Measurements from ENCODE around the gene SLC28A1.
A peak's percentile ranks its signal among the peaks of the same experiment; 100 is the strongest.
"Not testable (repeated sequence)": the region's sequence is repeated elsewhere in the genome, so short reads cannot be mapped to it uniquely, and the experiment has no call there.

The SLC28A1 gene

DNA sequence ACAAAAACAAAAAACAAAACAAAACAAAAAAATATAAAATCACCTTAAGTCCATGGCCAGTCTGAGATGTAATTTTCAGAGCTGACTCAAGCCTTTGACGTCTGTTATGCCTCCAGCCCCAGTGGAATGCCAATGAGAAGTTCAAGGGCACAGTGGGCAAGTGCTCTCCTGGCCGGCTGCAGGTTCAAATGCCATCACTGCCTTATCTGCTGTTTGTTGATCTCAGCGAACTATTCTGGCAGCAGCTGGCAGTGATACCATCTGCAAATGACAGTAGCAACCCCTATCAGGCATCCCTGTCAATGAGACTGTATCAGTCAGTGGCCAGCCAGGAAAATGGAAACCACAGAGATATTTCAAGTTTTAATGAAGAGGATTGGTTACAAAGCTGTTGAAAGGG is 86.4 kb downstream of the SLC28A1 start:
- DNase-seq (ENCODE audit: low read depth, low spot score), result no peak

DNA sequence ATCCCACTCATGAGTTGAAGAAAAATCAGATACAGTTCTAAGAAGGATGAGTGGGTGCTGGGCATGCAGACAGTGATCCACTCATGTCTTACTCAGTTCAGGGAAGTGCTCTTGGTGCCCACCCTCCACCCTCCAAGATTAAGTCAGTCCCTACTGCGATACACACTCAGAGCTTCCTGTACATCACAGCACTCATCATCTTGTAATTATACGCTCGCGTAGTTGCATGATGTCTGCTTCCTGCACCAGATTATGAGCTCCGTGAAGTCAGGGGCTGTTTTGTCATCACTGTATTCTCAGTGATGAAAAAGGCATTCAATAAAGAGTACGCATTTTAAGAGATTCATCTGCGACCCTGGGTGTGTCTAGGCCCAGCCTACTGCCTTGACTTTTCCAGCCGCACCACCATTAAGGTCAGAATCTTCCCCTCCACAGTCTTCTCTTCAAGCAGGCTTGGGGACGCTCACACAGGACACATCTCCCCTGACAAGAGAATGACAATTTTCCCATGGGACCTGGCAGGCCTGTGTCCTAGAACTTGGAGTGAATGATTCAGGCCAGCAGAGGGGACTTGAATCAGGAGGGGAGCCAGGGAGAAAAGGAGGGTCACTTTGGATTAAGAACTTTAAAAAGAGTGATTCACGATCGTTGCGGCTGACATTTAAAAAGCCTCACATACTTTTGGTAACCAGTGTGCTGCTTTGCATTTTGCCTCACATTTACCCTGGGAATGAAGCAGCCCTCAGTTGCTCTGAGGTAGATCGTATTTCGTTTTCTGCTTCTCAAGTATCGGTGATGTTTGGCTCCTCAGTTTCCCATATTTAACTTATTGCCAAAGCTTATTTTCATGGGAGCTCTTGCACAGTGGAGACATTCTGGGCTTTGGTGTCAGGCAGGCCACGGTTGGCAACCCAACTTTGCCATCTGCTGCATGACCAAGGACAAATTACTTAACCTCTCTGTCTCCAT is 89.3 kb downstream of the SLC28A1 start:
- peak; percentile 87 for DNase-seq (ENCODE audit: low read depth, low spot score)

DNA sequence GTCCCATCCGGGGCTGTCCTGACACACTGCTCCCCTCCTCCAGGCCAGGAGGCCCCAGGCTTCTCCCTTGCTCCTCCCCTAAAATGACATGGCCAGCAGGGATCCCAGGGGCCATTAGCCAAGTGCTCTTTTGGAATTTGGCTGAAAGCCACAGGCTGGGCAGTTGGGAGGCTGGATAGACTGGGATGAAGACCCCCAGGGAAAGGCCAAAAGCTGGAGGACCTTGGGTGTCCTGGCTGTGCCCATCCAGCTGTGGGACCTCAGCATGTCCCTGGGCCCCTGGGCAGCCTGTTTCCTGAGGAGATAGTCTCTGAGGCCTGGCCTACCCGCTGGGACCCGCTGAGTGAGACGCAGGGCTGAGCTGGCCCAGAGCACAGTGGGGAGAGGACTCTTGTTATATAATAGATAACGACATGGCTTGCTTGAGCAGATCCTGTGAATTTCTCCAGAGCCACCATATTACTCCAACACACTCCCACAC is 91.4 kb downstream of the SLC28A1 start:
- DNase-seq (ENCODE audit: low read depth, low spot score), result no peak

DNA sequence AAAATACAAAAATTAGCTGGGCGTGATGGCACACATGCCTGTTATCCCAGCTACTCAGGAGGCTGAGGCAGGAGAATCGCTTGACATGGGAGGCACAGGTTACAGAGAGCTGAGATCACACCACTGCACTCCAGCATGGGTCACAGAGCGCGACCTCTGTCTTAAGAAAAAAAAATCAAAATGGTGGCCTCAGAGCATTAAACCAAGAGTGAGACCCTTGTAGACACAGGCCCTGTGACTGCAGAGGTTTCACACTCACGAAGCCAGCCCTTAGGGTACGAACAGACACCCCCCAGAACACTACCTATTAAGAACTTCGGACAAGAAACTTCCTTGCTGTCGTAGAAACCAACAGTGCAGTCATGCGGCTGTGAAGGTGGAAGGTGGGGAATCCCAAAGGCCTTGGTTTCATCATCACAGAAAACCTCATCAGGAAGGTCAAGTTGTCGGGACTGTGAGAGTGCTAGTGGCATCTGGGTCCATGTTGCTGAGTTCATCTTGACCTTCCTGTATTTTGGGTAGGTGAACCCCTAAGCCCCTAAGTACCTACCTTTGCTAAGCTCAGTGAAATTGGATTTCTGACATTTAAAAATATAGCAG is 92.4 kb downstream of the SLC28A1 start:
- no peak for DNase-seq (ENCODE audit: low read depth, low spot score)

GRCh38 chr15:84979651-84980050 is 95.2 kb downstream of the SLC28A1 start:
- no peak for DNase-seq (ENCODE audit: low read depth, low spot score)

DNA sequence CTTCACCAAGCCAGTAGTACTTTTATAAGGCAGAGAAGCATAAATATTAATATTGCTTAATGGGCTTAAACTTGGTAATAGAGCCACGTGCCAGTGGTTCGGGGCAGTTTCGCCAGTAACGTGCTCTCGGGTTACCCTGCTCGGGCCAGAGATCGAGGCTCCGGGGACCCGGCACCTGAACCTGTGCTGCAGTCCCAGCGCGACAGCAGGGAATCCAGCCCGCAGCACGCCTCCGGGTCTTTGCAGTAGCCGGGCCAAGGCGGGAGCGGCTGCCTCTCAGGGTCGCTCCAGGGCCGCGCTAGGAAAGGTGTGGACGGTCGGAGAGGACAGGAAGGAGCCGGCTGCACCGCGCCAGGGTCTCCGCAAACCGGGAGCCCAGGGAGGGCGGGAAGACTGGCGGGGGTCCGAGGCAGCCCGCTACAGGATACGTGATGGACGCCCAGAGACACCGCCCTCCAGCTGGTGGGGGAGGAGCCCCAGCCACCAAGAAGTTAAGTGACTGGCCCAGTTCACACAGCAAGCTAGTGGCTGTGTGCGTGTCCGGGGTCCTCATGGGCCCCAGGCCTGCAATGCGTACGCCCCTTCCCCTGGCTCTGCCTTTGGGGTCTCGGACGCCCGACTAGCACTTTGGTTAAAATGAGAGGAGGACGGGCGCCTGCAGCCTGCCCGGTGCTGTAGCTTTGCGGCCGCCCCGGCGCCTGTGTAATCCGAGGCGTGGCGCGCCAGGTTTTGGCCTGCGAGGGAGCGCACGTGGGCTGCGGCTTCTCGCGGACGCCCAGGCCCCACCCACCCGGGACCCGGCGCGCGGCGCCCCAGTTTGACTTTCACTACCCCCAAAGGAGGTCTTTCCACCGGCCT is 96.0 kb downstream of the SLC28A1 start:
- DNase-seq (ENCODE audit: low read depth, low spot score), result peak; percentile 94

DNA sequence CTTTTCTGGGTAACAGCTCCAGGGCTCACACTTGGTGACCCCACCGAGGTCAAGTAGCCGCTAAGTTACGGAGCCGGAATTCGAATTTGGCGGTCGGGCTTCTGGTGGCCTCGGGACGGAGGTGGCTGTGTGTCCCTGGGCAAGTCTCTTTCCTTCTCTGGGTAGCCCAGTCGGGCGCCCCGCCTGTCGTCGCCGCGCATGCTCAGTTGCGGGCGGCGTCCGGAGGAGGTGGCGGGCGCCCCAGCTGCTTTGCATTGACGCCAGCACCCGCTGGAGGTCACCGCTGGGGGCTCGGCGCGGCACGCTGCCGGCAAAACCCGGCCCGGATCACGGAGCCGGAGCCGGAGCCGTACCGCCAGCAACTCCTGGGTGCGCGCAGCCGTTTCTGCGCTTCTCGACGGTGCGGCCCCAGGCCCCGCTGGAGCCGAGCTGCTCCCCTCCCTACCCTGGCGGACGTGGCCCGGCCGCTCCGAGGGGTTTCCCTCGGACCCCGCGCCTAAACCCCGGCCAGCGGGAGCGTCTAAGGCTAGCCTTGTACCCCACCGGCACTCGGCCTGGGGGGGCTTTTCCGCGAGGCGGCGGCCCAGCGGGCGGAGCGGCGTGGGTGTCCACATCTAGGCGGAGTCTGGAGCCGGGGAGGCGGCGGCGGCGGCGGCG is 96.7 kb downstream of the SLC28A1 start:
- peak; percentile 99 for DNase-seq (ENCODE audit: low read depth, low spot score)

GRCh38 chr15:84981711-84982300 is 97.3 kb downstream of the SLC28A1 start, which contains the start of gene PDE8A:
PDE8A (plus strand) TSS chr15:84981856; CDS start chr15:84982163, 307 bp downstream.
- DNase-seq (ENCODE audit: low read depth, low spot score), result peak; percentile 79

DNA sequence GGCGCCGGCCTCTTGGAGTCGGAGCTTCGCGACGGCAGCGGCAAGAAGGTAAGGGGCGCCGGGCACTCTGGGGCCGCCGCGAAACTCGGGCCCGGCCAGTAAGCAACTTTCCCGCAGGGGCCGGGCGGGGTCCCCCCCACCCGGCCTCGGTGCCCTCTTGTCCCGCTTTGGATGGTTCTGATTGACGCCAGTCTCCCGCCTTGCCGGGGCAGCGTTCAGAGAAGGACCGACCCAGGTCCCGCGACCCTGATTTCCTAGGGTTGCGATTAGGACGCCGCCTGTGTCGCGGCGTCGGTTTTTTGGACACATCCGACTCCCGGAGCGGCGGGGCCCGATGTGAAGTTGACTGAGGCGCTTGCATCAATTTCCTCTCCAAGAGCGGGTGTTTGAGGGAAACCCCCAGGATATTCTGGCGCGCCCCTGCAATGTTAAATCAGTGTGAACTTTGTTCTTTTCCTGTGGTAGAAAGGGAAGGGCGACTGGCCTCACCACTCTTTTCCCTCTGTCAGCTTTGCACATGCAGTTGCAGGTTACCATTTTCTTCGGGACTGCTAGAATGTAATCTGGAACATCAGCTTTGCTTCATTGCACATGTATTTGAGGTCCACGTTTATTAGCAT is 97.9 kb downstream of the SLC28A1 start:
- peak; percentile 48 for DNase-seq (ENCODE audit: low read depth, low spot score)

- DNase-seq (ENCODE audit: low read depth, low spot score), result no peak
These were observed 98.8 kb downstream of the SLC28A1 start for GRCh38 chr15:84983294-84983693.

DNA sequence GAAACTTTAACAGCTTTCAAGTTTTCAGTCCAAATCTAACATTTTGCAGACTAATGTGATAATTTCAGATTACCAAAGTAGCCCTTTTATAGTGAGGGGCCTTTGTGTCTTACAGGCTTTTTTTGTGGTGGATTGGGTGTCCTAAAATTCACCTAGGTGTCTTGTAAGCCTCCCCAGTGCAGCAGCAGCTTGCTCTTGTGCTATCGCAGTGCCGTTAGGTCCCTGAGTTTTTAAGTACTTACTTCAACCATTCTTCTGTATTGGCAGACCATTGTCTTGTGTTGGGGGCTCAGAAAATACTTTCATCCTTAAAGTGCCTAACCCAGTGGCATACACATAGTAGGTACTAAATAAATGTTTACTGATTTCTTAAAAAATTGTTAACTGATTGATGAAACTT is 99.2 kb downstream of the SLC28A1 start:
- DNase-seq (ENCODE audit: low read depth, low spot score), result no peak

GRCh38 chr15:84985158-84985557 is 100.7 kb downstream of the SLC28A1 start:
- DNase-seq (ENCODE audit: low read depth, low spot score), result no peak

- not testable (repeated sequence) for DNase-seq (ENCODE audit: low read depth, low spot score)
These were observed 102.9 kb downstream of the SLC28A1 start for GRCh38 chr15:84987351-84987750.

- DNase-seq (ENCODE audit: low read depth, low spot score), result no peak
These were observed 103.6 kb downstream of the SLC28A1 start for GRCh38 chr15:84987949-84988624.

- no peak for DNase-seq (ENCODE audit: low read depth, low spot score)
These were observed 104.6 kb downstream of the SLC28A1 start for GRCh38 chr15:84988909-84989644.

GRCh38 chr15:84990507-84990906 is 106.0 kb downstream of the SLC28A1 start:
- no peak for DNase-seq (ENCODE audit: low read depth, low spot score)

DNA sequence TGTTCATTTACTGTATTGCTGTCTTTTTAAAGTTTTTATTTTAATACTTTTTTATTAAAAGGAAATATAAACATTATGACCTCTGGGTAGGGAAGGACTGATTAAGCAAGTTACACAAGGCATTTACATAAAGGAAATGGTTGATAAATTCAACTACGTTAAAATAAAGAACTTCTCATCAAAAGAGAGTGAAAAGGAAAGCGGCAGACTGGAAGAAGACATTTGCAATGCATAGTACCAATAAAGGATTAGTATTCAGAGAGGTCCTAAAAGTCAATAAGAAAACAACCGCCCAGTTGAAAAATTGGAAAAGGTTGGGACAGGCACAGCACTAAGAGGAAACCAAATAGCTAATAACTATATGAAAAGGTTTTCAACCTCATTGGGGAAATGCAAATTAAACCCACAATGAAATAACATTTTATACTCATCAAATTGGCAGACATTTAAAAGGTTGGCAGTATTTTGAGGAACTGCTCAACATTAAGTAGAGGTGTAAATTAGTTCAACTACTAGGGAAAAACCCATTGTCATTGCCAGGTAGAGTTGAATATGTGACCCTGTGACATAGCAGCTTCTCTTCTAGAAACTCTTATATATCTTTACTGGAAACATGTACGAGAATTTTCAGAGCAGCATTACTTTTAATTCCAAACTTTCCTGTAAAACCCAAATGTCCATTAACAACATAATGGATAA is 106.7 kb downstream of the SLC28A1 start:
- no peak for DNase-seq (ENCODE audit: low read depth, low spot score)

DNA sequence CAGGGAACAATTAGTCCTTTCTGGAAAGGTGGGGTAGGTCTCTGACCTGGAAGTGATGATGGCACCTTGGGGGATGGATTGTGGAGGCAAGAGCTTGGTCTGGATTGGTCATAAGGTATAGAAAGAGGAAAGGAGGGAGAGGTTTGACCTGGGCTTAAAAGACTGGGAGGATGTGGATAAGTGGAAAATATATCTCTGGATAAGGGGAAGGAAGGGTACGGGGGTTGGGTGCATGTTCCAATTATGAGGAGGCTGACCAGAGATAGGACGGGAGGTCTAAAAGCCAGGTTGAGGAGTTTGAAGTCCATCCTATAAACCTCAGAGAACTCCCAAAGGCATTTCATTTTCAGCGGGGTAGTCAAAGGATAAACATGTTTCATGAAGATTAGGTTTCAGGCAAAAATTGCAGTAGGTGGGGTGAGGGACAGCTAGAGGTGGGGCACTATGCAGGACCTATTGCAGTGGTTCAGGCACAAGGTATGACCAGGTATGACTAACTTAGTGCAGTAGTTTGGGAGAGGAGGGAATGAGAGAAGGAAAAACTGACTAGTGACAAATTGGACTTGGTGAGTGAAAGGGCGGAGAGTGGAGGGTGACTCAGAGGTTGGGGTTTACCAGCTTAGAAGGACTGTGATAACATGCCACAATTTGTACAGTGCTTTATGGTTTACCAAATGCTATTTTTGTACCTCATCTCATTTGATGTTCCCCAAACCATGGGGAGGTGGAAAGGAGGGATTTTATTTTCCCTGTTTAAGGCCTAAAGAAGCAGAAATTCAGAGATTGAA is 107.9 kb downstream of the SLC28A1 start:
- DNase-seq (ENCODE audit: low read depth, low spot score), result peak; percentile 86

Data from astrocyte of the hippocampus (primary cell).